HepG2 (cell line): Measurements from ENCODE around the gene SIGLEC6. TPM values are rescaled to one million over a fixed set of nuclear protein-coding genes. Genes with fewer than 3 reads are reported as not detected.

Experiments used
- ADNP ChIP-seq: sonication (generic); formaldehyde crosslinking; IDR thresholded peaks from 2 replicates; pipeline ENCODE4 v1.4.0; 2020; ENCODE audit warnings: missing genetic modification reagents
- GTF2F1 ChIP-seq: fragments of 150-350 bp; IDR thresholded peaks from 2 replicates; pipeline ENCODE4 v1.6.1; 2014; ENCODE audit warnings: low read length
- NR2F6 ChIP-seq, 2 experiments: IDR thresholded peaks; 2 replicates each; pipeline ENCODE4 v1.6.1; 2016; ENCODE audit warnings: antibody characterized with exemption in 1 of 2, mild to moderate bottlenecking in 1 of 2
- RFXAP ChIP-seq: sonication (generic); formaldehyde crosslinking; IDR thresholded peaks from 2 replicates; pipeline ENCODE4 v1.4.0; 2020; ENCODE audit warnings: missing genetic modification reagents, borderline replicate concordance
- SMAD3 ChIP-seq: sonication (generic); formaldehyde crosslinking; IDR thresholded peaks from 2 replicates; pipeline ENCODE4 v1.4.0; 2020; ENCODE audit warnings: missing genetic modification reagents
- TARDBP ChIP-seq: sonication (generic); formaldehyde crosslinking; IDR thresholded peaks from 2 replicates; pipeline ENCODE4 v1.8.0; 2022; ENCODE audit warnings: mild to moderate bottlenecking, missing genetic modification reagents
- YEATS2 ChIP-seq: sonication (generic); formaldehyde crosslinking; IDR thresholded peaks from 2 replicates; pipeline ENCODE4 v1.4.0; 2020; ENCODE audit warnings: missing genetic modification reagents, borderline replicate concordance
- ZFP1 ChIP-seq: IDR thresholded peaks from 2 replicates; pipeline ENCODE4 v1.6.1; 2016
- ZNF10 ChIP-seq: sonication (generic); formaldehyde crosslinking; IDR thresholded peaks from 2 replicates; pipeline ENCODE4 v1.4.0; 2020; ENCODE audit warnings: mild to moderate bottlenecking, low read depth, missing genetic modification reagents, borderline replicate concordance
- ZNF205 ChIP-seq: IDR thresholded peaks from 2 replicates; pipeline ENCODE4 v1.6.1; 2018; ENCODE audit warnings: missing biosample characterization, missing genetic modification reagents
- ZSCAN22 ChIP-seq: sonication (generic); formaldehyde crosslinking; IDR thresholded peaks from 2 replicates; pipeline ENCODE4 v1.4.0; 2020; ENCODE audit warnings: mild to moderate bottlenecking, missing genetic modification reagents
- polyA plus RNA-seq, 8 experiments: library from polyadenylated mRNA; depleted of rRNA in 3 of 8; stranded (reverse) in 7 of 8; unstranded in 1 of 8; fragments of >200 nt; fragmentation: Illumina TruSeq in 4 of 8; extraction: Trizol in 4 of 8; gene quantifications; 2 replicates each; pipeline versions ENCODE4 v1.2.1 to v1.2.3, GENCODE V29; 2011 to 2016; ENCODE audit warnings: low read depth in 4 of 8, missing spikeins in 1 of 8, mixed read lengths in 1 of 8; ENCODE audit not compliant: insufficient read depth in 1 of 8
- total RNA-seq, 5 experiments: library from RNA; depleted of rRNA; stranded (reverse); fragments of >200 nt; fragmentation: Illumina TruSeq; extraction: Trizol; gene quantifications; 2 replicates each; pipeline ENCODE4 v1.2.3, GENCODE V29; 2016; ENCODE audit warnings: low read depth in 1 of 5
- TF ChIP-seq, protein P1 (sequence below): sonication (generic); formaldehyde crosslinking; IDR thresholded peaks from 2 replicates; pipeline ENCODE4 v1.4.0; 2020; ENCODE audit warnings: missing genetic modification reagents
- TF ChIP-seq, protein P2 (sequence below): sonication (generic); formaldehyde crosslinking; IDR thresholded peaks from 2 replicates; pipeline ENCODE4 v1.4.0; 2020; ENCODE audit warnings: missing genetic modification reagents, borderline replicate concordance
- TF ChIP-seq, protein P3 (sequence below): IDR thresholded peaks from 2 replicates; pipeline ENCODE4 v1.6.1; 2016; ENCODE audit warnings: low read depth, borderline replicate concordance
- TF ChIP-seq, protein P4 (sequence below): sonication (generic); formaldehyde crosslinking; conservative IDR thresholded peaks from 2 replicates; pipeline ENCODE4 v1.4.0; 2020; ENCODE audit warnings: missing genetic modification reagents
- TF ChIP-seq, protein P5 (sequence below): sonication (generic); formaldehyde crosslinking; IDR thresholded peaks from 2 replicates; pipeline ENCODE4 v1.5.0; 2020; ENCODE audit warnings: mild to moderate bottlenecking, low read depth, missing genetic modification reagents, borderline replicate concordance
- TF ChIP-seq, protein P6 (sequence below): sonication (generic); formaldehyde crosslinking; IDR thresholded peaks from 2 replicates; pipeline ENCODE4 v1.5.0; 2020; ENCODE audit warnings: missing genetic modification reagents
- TF ChIP-seq, protein P7 (sequence below): sonication (generic); formaldehyde crosslinking; conservative IDR thresholded peaks from 2 replicates; pipeline ENCODE4 v1.8.0; 2022; ENCODE audit warnings: low read depth, missing genetic modification reagents
- TF ChIP-seq, protein P8 (sequence below): sonication (generic); formaldehyde crosslinking; IDR thresholded peaks from 2 replicates; pipeline ENCODE4 v1.8.1; 2023; ENCODE audit warnings: mild to moderate bottlenecking, moderate library complexity, missing genetic modification reagents

SIGLEC6 gene
- total and polyA plus RNA-seq, 2 of the 13 experiments (the other 11 are each of a cell fraction or from before 2014, with no cell fraction given) = not detected

DNA sequence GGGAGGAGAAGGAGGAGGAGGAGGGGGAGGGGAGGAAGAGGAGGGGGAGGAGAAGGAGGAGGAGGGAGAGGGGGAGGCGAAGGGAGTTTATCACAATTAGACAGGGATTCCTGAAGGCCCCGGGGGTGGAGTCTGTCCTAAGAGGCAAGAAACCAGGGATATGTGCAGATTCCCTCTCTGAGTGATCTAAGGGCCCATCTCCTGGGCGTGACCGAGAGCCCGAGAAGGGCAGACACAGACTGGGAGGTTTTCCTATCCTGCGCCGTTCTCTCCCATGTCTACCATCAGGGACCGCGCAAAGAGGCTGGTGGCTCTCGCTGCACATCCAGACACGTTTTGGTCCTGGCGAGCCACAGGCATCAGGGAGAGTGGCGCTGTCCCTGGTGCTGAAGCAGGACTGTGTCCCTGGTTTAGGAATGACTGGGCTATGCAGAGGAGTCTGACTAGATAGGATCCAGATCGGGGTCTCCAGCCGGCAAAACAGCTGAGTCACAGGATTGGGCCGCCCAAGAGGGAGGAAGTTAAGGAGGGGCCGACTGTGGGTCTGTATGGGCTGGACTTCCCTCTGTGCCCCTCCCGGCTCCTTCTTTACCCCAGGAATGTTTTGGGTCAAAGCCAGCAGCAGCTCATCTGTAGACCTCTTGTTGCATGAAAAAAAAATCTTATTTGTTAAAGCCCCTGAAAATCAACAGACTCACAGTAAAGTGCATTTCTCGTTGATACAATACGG is 21.7 kb upstream of the SIGLEC6 start (continued):
- TF ChIP-seq ZNF10 (CRISPR knock-in tag) = no peak
- peak; percentile 93 for TF ChIP-seq SMAD3
- peak; percentile 55; the same call in 1 of the 2 replicates for TF ChIP-seq YEATS2 (CRISPR knock-in tag)
- TF ChIP-seq, protein P1, sequence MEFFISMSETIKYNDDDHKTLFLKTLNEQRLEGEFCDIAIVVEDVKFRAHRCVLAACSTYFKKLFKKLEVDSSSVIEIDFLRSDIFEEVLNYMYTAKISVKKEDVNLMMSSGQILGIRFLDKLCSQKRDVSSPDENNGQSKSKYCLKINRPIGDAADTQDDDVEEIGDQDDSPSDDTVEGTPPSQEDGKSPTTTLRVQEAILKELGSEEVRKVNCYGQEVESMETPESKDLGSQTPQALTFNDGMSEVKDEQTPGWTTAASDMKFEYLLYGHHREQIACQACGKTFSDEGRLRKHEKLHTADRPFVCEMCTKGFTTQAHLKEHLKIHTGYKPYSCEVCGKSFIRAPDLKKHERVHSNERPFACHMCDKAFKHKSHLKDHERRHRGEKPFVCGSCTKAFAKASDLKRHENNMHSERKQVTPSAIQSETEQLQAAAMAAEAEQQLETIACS (CRISPR knock-in tag) = no peak
- no peak for TF ChIP-seq ADNP (CRISPR knock-in tag)
- TF ChIP-seq NR2F6 (IDR thresholded peaks at IDR 0.05) = no peak
- 0 out of 2 replicates have a peak, but pooled peaks have one; percentile 22 for TF ChIP-seq NR2F6 (CRISPR knock-in tag; IDR thresholded peaks at IDR 0.05)
- TF ChIP-seq, protein P2, sequence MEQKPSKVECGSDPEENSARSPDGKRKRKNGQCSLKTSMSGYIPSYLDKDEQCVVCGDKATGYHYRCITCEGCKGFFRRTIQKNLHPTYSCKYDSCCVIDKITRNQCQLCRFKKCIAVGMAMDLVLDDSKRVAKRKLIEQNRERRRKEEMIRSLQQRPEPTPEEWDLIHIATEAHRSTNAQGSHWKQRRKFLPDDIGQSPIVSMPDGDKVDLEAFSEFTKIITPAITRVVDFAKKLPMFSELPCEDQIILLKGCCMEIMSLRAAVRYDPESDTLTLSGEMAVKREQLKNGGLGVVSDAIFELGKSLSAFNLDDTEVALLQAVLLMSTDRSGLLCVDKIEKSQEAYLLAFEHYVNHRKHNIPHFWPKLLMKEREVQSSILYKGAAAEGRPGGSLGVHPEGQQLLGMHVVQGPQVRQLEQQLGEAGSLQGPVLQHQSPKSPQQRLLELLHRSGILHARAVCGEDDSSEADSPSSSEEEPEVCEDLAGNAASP (CRISPR knock-in tag) = peak; percentile 81
- TF ChIP-seq, protein P3, sequence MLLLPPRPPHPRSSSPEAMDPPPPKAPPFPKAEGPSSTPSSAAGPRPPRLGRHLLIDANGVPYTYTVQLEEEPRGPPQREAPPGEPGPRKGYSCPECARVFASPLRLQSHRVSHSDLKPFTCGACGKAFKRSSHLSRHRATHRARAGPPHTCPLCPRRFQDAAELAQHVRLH (CRISPR knock-in tag) = peak; percentile 74; the same call in 1 of the 2 replicates
- TF ChIP-seq, protein P4, sequence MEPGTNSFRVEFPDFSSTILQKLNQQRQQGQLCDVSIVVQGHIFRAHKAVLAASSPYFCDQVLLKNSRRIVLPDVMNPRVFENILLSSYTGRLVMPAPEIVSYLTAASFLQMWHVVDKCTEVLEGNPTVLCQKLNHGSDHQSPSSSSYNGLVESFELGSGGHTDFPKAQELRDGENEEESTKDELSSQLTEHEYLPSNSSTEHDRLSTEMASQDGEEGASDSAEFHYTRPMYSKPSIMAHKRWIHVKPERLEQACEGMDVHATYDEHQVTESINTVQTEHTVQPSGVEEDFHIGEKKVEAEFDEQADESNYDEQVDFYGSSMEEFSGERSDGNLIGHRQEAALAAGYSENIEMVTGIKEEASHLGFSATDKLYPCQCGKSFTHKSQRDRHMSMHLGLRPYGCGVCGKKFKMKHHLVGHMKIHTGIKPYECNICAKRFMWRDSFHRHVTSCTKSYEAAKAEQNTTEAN (CRISPR knock-in tag) = peak; percentile 93
- no peak for TF ChIP-seq TARDBP (CRISPR knock-in tag)
- TF ChIP-seq RFXAP (CRISPR knock-in tag) = 0 out of 2 replicates have a peak, but pooled peaks have one; percentile 70
- TF ChIP-seq, protein P5, sequence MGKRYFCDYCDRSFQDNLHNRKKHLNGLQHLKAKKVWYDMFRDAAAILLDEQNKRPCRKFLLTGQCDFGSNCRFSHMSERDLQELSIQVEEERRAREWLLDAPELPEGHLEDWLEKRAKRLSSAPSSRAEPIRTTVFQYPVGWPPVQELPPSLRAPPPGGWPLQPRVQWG (CRISPR knock-in tag) = no peak
- TF ChIP-seq ZFP1 (CRISPR knock-in tag) = peak; percentile 78; the same call in 1 of the 2 replicates
- TF ChIP-seq, protein P6, sequence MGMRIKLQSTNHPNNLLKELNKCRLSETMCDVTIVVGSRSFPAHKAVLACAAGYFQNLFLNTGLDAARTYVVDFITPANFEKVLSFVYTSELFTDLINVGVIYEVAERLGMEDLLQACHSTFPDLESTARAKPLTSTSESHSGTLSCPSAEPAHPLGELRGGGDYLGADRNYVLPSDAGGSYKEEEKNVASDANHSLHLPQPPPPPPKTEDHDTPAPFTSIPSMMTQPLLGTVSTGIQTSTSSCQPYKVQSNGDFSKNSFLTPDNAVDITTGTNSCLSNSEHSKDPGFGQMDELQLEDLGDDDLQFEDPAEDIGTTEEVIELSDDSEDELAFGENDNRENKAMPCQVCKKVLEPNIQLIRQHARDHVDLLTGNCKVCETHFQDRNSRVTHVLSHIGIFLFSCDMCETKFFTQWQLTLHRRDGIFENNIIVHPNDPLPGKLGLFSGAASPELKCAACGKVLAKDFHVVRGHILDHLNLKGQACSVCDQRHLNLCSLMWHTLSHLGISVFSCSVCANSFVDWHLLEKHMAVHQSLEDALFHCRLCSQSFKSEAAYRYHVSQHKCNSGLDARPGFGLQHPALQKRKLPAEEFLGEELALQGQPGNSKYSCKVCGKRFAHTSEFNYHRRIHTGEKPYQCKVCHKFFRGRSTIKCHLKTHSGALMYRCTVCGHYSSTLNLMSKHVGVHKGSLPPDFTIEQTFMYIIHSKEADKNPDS = no peak
- TF ChIP-seq ZNF205 (CRISPR knock-in tag) = peak; percentile 60; the same call in 1 of the 2 replicates
- TF ChIP-seq, protein P7, sequence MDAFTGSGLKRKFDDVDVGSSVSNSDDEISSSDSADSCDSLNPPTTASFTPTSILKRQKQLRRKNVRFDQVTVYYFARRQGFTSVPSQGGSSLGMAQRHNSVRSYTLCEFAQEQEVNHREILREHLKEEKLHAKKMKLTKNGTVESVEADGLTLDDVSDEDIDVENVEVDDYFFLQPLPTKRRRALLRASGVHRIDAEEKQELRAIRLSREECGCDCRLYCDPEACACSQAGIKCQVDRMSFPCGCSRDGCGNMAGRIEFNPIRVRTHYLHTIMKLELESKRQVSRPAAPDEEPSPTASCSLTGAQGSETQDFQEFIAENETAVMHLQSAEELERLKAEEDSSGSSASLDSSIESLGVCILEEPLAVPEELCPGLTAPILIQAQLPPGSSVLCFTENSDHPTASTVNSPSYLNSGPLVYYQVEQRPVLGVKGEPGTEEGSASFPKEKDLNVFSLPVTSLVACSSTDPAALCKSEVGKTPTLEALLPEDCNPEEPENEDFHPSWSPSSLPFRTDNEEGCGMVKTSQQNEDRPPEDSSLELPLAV (CRISPR knock-in tag) = 0 out of 2 replicates have a peak, but pooled peaks have one; percentile 51
- TF ChIP-seq ZSCAN22 (CRISPR knock-in tag) = no peak
- TF ChIP-seq GTF2F1 = no peak
- TF ChIP-seq, protein P8, sequence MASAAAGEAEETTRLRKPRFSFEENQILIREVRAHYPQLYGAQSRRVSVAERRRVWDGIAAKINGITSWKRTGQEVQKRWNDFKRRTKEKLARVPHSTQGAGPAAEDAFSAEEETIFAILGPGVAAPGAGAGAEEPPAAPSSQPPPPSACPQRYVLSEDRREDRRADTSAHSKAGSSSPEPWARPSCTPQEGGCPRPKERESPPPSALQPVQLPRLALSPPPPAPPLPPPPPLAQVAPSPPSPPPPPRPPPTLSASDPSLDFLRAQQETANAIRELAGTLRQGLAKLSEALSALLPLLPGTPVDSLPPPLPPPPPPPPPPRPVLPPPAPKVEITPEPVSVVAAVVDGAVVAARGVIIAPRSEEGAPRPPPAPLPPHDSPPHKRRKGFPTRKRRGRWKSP (CRISPR knock-in tag) = no peak
